B cell (primary cell): ENCODE data around the gene PSRC1.

ENCODE experiments used
- EZH2 ChIP-seq: IDR thresholded peaks from 2 replicates; pipeline ENCODE4 v1.6.1; 2012; ENCODE audit warnings: borderline replicate concordance, low read depth, mild to moderate bottlenecking, moderate library complexity, low read length; ENCODE audit not compliant: insufficient read depth, poor library complexity, severe bottlenecking
- TF ChIP-seq, protein P1 (sequence below): fragments of 200-600 bp; IDR thresholded peaks from one replicate; pipeline ENCODE4 v1.8.0; 2022; ENCODE audit warnings: antibody characterized with exemption, mild to moderate bottlenecking

DNA sequence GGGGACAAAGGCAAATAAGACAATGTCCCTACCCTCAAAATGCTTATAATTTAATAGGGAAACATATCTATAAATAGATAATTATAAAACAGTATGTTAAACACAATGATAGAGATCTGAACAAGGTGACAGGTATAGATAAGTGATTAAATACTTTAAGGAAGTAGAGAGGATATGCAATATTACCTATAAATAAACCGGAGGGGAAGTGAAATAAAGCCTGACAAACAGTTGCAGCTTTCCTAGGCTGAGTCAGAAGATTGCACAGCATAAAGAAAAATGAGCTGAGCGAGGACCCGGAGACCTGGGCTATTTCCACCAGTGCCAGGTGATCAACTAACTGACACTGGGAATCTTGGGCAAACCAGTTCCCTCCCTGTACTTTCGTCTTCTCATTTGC, 11.5 kb upstream of the PSRC1 start:
- no peak for TF ChIP-seq EZH2
- TF ChIP-seq, protein P1, sequence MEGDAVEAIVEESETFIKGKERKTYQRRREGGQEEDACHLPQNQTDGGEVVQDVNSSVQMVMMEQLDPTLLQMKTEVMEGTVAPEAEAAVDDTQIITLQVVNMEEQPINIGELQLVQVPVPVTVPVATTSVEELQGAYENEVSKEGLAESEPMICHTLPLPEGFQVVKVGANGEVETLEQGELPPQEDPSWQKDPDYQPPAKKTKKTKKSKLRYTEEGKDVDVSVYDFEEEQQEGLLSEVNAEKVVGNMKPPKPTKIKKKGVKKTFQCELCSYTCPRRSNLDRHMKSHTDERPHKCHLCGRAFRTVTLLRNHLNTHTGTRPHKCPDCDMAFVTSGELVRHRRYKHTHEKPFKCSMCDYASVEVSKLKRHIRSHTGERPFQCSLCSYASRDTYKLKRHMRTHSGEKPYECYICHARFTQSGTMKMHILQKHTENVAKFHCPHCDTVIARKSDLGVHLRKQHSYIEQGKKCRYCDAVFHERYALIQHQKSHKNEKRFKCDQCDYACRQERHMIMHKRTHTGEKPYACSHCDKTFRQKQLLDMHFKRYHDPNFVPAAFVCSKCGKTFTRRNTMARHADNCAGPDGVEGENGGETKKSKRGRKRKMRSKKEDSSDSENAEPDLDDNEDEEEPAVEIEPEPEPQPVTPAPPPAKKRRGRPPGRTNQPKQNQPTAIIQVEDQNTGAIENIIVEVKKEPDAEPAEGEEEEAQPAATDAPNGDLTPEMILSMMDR, result no peak
